ENCODE measurements around the gene FAT4.

Gene FAT4

GRCh38 chr4:125344198-125344597 lies 29.4 kb downstream of the FAT4 start (continued):
- TF ChIP-seq PRDM6 (tag by site-specific recombination; IDR thresholded peaks at IDR 0.05) (no peak), TSHZ1 (tag by site-specific recombination; IDR thresholded peaks at IDR 0.05; ENCODE audit: borderline replicate concordance) (no peak), ZNF48 (tag by site-specific recombination; IDR thresholded peaks at IDR 0.05) (no peak), ZNF548 (tag by site-specific recombination; IDR thresholded peaks at IDR 0.05) (no peak)

GRCh38 chr4:125346616-125347015 lies 31.9 kb downstream of the FAT4 start:
- CTCF ChIA-PET, result no interaction called here
- Histone ChIP-seq H3K9me3 (ENCODE audit: control insufficient read depth, insufficient read depth, low read depth, low read length) (no peaks in the 10 kb centered on the region), H3K4me1 (ENCODE audit: control insufficient read depth, insufficient read depth, low read length) (no peaks in the 10 kb centered on the region), H3K27ac (ENCODE audit: extremely low read depth, low read depth, low read length) (no peak overlapping the region), H3K36me3 (ENCODE audit: control insufficient read depth in 2 of 2, insufficient read depth in 1 of 2, low read length in 2 of 2) (no peaks in the 10 kb centered on the region), H3K4me3 (ENCODE audit: low read depth, low read length) (no peak overlapping the region)
- POLR2A ChIA-PET, result no interaction called here
- TF ChIP-seq OVOL3 (tag by site-specific recombination; IDR thresholded peaks at IDR 0.05), result no peak
- no peak for TF ChIP-seq ZBTB20 (tag by site-specific recombination; IDR thresholded peaks at IDR 0.05)
- TF ChIP-seq ZNF571 (tag by site-specific recombination; IDR thresholded peaks at IDR 0.05), result no peak
- TF ChIP-seq ZNF701 (tag by site-specific recombination; IDR thresholded peaks at IDR 0.05), result no peak
- TF ChIP-seq ZNF19 (tag by site-specific recombination; IDR thresholded peaks at IDR 0.05; ENCODE audit: low read depth), result no peak
- TF ChIP-seq ZSCAN18 (tag by site-specific recombination; IDR thresholded peaks at IDR 0.05), result no peak

- H3K36me3 ChIP-seq (ENCODE audit: control insufficient read depth in 2 of 2, insufficient read depth in 1 of 2, low read length in 2 of 2), result no peaks in the 10 kb centered on the region
- no peak overlapping the region for H3K27ac ChIP-seq (ENCODE audit: extremely low read depth, low read depth, low read length)
- ChIA-PET CTCF (interaction anchor here (0.6 kb wide), 1 partner anchor 21 kb away, joined by 3 read pairs; no protein-coding TSS in a partner anchor), POLR2A (no interaction called here)
- no peak overlapping the region for H3K4me3 ChIP-seq (ENCODE audit: low read depth, low read length)
- no peaks in the 10 kb centered on the region for H3K9me3 ChIP-seq (ENCODE audit: control insufficient read depth, insufficient read depth, low read depth, low read length)
- TF ChIP-seq ZNF121 (tag by site-specific recombination; IDR thresholded peaks at IDR 0.05) (no peak), ZBTB1 (tag by site-specific recombination; IDR thresholded peaks at IDR 0.05) (no peak), ZNF670 (tag by site-specific recombination; IDR thresholded peaks at IDR 0.05; ENCODE audit: low read depth) (no peak), ZNF211 (tag by site-specific recombination; IDR thresholded peaks at IDR 0.05; ENCODE audit: low read depth) (no peak), ZNF747 (tag by site-specific recombination; IDR thresholded peaks at IDR 0.05) (no peak), ZNF629 (tag by site-specific recombination; IDR thresholded peaks at IDR 0.05) (no peak), ZNF366 (tag by site-specific recombination; conservative IDR thresholded peaks at IDR 0.05) (no peak), ZNF114 (tag by site-specific recombination; IDR thresholded peaks at IDR 0.05) (no peak)
- TF ChIP-seq, protein P1, sequence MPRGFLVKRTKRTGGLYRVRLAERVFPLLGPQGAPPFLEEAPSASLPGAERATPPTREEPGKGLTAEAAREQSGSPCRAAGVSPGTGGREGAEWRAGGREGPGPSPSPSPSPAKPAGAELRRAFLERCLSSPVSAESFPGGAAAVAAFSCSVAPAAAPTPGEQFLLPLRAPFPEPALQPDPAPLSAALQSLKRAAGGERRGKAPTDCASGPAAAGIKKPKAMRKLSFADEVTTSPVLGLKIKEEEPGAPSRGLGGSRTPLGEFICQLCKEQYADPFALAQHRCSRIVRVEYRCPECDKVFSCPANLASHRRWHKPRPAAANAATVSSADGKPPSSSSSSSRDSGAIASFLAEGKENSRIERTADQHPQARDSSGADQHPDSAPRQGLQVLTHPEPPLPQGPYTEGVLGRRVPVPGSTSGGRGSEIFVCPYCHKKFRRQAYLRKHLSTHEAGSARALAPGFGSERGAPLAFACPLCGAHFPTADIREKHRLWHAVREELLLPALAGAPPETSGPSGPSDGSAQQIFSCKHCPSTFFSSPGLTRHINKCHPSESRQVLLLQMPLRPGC (tag by site-specific recombination; IDR thresholded peaks at IDR 0.05), result no peak
- TF ChIP-seq, protein P2, sequence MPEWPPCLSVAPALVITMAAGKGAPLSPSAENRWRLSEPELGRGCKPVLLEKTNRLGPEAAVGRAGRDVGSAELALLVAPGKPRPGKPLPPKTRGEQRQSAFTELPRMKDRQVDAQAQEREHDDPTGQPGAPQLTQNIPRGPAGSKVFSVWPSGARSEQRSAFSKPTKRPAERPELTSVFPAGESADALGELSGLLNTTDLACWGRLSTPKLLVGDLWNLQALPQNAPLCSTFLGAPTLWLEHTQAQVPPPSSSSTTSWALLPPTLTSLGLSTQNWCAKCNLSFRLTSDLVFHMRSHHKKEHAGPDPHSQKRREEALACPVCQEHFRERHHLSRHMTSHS (tag by site-specific recombination; IDR thresholded peaks at IDR 0.05), result no peak
- no peaks in the 10 kb centered on the region for H3K4me1 ChIP-seq (ENCODE audit: control insufficient read depth, insufficient read depth, low read length)
These were observed 35.8 kb downstream of the FAT4 start for GRCh38 chr4:125350470-125351135.

Data from HEK293 (cell line).